Loucy (cell line): ENCODE results near the gene CLEC2A.

Source experiments
- H2AFZ ChIP-seq: fragments of 200-600 bp; sonication (generic); 2 replicates; pipeline ENCODE4 v1.6.0; 2016; ENCODE audit warnings: antibody characterized with exemption, mild to moderate bottlenecking, low read length, moderate library complexity
- H3F3A ChIP-seq: fragments of 200-600 bp; 2 replicates; pipeline ENCODE4 v1.6.0; 2016; ENCODE audit warnings: antibody characterized with exemption, low read depth, mild to moderate bottlenecking
- H3K27me3 ChIP-seq: fragments of 200-600 bp; sonication (generic); 2 replicates; pipeline ENCODE4 v1.6.1; 2014; ENCODE audit warnings: low read length, mild to moderate bottlenecking; ENCODE audit not compliant: insufficient read depth, poor library complexity, severe bottlenecking
- H3K36me3 ChIP-seq: fragments of 200-600 bp; sonication (generic); 2 replicates; pipeline ENCODE4 v1.6.1; 2016; ENCODE audit warnings: low read length; ENCODE audit not compliant: insufficient read depth
- H3K4me1 ChIP-seq: fragments of 200-600 bp; sonication (generic); 2 replicates; pipeline ENCODE4 v1.5.1; 2014; ENCODE audit warnings: low read length, mild to moderate bottlenecking; ENCODE audit not compliant: insufficient read depth, poor library complexity, severe bottlenecking
- H3K4me2 ChIP-seq: fragments of 200-600 bp; sonication (generic); 2 replicates; pipeline ENCODE4 v1.6.0; 2014; ENCODE audit warnings: antibody characterized with exemption, low read length, low read depth, mild to moderate bottlenecking; ENCODE audit not compliant: poor library complexity, severe bottlenecking
- H3K4me3 ChIP-seq: fragments of 200-600 bp; sonication (generic); 2 replicates; pipeline ENCODE4 v1.5.1; 2014; ENCODE audit warnings: low read length, mild to moderate bottlenecking, mixed read lengths; ENCODE audit not compliant: poor library complexity, severe bottlenecking
- H3K79me2 ChIP-seq: fragments of 200-600 bp; sonication (generic); 2 replicates; pipeline ENCODE4 v1.6.1; 2014; ENCODE audit warnings: low read length; ENCODE audit not compliant: insufficient read depth
- H3K9ac ChIP-seq: fragments of 200-600 bp; sonication (generic); 2 replicates; pipeline ENCODE4 v1.6.0; 2014; ENCODE audit warnings: mild to moderate bottlenecking, low read depth, low read length, moderate library complexity; ENCODE audit not compliant: poor library complexity, severe bottlenecking
- H3K9me2 ChIP-seq: fragments of 200-600 bp; sonication (generic); replicated peaks from 2 replicates; pipeline ENCODE4 v1.6.1; 2016; ENCODE audit warnings: low read depth, low read length, mixed read lengths
- H3K9me3 ChIP-seq: fragments of 200-600 bp; sonication (generic); 2 replicates; pipeline ENCODE4 v1.6.1; 2014; ENCODE audit warnings: mild to moderate bottlenecking, antibody characterized with exemption, low read length, low read depth; ENCODE audit not compliant: insufficient read depth
- H4K20me1 ChIP-seq: fragments of 200-600 bp; sonication (generic); 2 replicates; pipeline ENCODE4 v1.6.0; 2014; ENCODE audit warnings: antibody characterized with exemption, low read length, mild to moderate bottlenecking; ENCODE audit not compliant: insufficient read depth, poor library complexity, severe bottlenecking
- CTCF ChIP-seq: fragments of 200-600 bp; sonication (generic); conservative IDR thresholded peaks from 2 replicates; pipeline ENCODE4 v1.5.1; 2014; ENCODE audit warnings: mild to moderate bottlenecking, antibody characterized with exemption, low read length
- EZH2phosphoT487 ChIP-seq: fragments of 200-600 bp; IDR thresholded peaks from 2 replicates; pipeline ENCODE4 v1.6.1; 2018; ENCODE audit warnings: antibody characterized with exemption, mild to moderate bottlenecking, moderate library complexity, borderline replicate concordance

CLEC2A gene

GRCh38 chr12:9900930-9901329 is 31.2 kb downstream of the CLEC2A start:
- TF ChIP-seq CTCF (no peak), EZH2phosphoT487 (no peak)
- Histone ChIP-seq H4K20me1 (no peaks in the 10 kb centered on the region), H3F3A (no peaks in the 10 kb centered on the region), H3K4me1 (peaks cover 3% of the 10 kb centered on the region), H3K79me2 (no peaks in the 10 kb centered on the region), H2AFZ (no peak overlapping the region), H3K9me2 (no peaks in the 10 kb centered on the region), H3K4me3 (no peak overlapping the region), H3K9ac (no peak overlapping the region), H3K27me3 (no peaks in the 10 kb centered on the region), H3K9me3 (no peaks in the 10 kb centered on the region; the same call in 1 of the 2 replicates), H3K36me3 (no peaks in the 10 kb centered on the region), H3K4me2 (no peak overlapping the region)

GRCh38 chr12:9899209-9899608 is 33.0 kb downstream of the CLEC2A start:
- H3K4me2 ChIP-seq, result no peak overlapping the region
- H4K20me1 ChIP-seq, result no peaks in the 10 kb centered on the region
- H3F3A ChIP-seq, result 0 out of 2 replicates have a peak, but pooled peaks cover 2% of the 10 kb centered on the region
- no peaks in the 10 kb centered on the region for H3K36me3 ChIP-seq
- no peaks in the 10 kb centered on the region for H3K27me3 ChIP-seq
- no peaks in the 10 kb centered on the region; the same call in 1 of the 2 replicates for H3K79me2 ChIP-seq
- H3K9me3 ChIP-seq, result no peaks in the 10 kb centered on the region; the same call in 1 of the 2 replicates
- H2AFZ ChIP-seq, result no peak overlapping the region
- no peak overlapping the region for H3K4me3 ChIP-seq
- peaks cover 14% of the 10 kb centered on the region for H3K4me1 ChIP-seq
- no peak for TF ChIP-seq EZH2phosphoT487
- no peak for TF ChIP-seq CTCF
- no peaks in the 10 kb centered on the region for H3K9me2 ChIP-seq
- H3K9ac ChIP-seq, result no peak overlapping the region

- no peaks in the 10 kb centered on the region; the same call in 1 of the 2 replicates for H3K9me3 ChIP-seq
- H3K79me2 ChIP-seq, result no peaks in the 10 kb centered on the region; the same call in 1 of the 2 replicates
- no peaks in the 10 kb centered on the region for H3K9me2 ChIP-seq
- H3K36me3 ChIP-seq, result no peaks in the 10 kb centered on the region
- no peak overlapping the region for H3K4me3 ChIP-seq
- H4K20me1 ChIP-seq, result no peaks in the 10 kb centered on the region
- H3K27me3 ChIP-seq, result no peaks in the 10 kb centered on the region
- H3K9ac ChIP-seq, result no peak overlapping the region
- H3K4me1 ChIP-seq, result peaks cover 15% of the 10 kb centered on the region
- no peak overlapping the region for H3K4me2 ChIP-seq
- 0 out of 2 replicates have a peak, but pooled peaks cover 2% of the 10 kb centered on the region for H3F3A ChIP-seq
- H2AFZ ChIP-seq, result no peak overlapping the region
- no peak for TF ChIP-seq EZH2phosphoT487
- no peak for TF ChIP-seq CTCF
Observed at GRCh38 chr12:9897535-9897934, 34.6 kb downstream of the CLEC2A start.
